ENCODE results near the gene UBE2I.
"Not testable (repeated sequence)": the region's sequence is repeated elsewhere in the genome, so short reads cannot be mapped to it uniquely, and the experiment has no call there.

The UBE2I gene

DNA sequence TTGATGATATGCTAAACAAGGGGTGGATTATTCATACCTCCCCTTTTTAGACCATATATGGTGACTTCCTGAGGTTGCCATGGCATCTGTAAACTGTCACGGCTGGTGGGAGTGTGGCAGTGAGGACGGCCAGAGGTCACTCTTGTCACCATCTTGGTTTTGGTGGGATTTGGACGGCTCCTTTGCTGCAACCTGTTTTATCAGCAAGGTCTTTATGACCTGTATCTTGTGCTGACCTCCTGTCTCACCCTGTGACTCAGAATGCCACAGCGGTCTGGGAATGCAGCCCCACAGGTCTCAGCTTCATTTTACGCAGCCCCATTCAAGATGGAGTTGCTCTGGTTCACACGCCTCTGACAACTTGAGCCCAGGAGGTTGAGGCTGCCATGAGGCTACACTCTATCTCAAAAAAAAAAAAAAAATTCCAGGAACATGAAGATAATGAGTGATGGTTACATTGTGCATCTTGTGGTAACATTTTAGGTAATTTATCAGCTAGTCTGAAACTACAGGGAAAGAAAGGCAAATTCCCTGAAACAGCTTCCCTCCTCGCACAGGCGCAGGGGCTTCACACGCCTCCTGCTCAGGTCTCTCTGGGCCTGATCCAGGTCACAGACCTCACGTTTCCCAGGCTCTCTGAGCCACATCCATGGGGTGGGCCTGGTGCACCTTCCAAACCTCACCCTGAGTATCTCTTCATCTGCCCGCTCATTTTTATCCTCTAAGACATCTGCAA, 15.3 kb upstream of the UBE2I start:
- DNase-seq = no peak

DNA sequence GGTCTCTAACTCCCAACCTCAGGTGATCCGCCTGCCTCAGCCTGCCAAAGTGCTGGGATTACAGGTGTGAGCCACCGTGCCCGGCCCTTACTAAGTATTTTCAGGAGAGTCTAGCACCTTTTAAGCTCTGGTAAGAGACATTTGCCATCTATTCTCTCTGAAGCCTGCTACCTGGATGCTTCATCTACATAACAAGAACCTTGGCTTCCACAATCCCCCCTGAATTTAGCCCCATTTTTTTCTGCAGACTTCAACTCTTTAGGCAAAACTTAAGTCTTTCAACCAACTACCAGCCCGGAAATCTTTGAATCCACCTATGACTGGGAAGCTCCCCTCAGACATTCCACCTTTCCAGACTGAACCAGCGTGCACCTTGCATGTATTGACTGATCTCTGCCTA, 14.0 kb upstream of the UBE2I start:
- DNase-seq = no peak

DNA sequence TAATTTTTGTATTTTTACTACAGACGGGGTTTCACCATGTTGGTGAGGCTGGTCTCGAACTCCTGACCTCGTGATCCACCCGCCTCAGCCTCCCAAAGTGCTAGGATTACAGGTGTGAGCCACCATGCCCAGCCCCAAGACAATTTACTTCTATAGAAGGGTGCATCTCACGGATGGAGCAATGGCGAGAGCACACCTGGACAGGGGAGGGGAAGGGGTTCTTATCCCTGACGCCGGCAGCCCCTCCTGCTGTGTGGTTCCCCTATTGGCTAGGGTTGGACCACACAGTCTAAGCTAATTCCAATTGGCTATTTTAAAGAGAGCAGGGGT, 12.8 kb upstream of the UBE2I start:
- not testable (repeated sequence) for DNase-seq

DNA sequence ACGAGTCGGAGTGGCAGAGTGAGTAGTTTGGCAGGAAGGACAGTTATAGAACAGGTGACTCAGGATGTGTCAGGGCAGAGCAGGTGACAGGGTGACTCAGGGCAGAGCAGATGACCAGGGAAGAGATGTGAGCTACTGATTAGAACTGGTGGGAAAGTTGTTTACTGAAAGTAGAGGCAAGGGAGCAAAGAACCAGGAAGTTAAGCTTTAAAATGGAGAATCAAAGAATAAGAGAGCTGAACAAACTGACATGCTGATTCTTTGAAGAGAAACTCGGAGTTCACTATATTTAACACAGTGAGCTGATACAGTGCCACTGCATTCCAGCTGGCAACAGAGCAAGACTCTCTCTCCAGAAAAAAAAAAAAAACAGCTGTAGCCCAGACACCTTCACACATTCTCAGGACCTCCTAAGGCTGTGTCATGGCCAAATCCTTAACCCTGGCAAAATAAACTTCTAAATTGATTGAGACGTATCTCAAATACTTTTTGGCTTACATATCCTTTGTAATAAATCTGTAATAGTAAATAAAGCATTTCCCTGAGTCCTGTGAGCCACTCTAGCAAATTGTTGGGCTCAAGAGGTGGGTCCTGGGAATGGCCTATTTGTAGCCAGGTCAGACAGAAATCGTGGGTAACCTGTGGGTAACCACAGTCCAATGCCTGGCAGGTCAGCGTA, 12.3 kb upstream of the UBE2I start:
- DNase-seq = peak in 1 of 2 donors; percentile 88

DNA sequence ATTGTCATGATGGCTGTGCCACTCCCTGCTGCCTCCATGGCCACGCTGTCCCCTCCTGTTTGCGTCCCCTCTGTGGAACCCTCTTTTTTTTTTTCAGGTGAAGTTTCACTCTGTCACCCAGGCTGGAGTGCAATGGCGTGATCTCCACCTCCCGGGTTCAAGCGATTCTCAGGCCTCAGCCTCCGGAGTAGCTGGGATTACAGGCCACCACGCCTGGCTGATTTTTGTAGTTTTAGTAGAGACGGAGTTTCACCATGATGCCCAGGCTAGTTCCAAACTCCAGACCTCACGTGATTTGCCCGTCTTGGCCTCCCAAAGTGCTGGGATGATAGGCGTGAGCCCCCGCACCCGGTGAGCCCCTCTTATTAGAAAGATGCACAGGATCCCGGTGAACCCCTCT, 11.0 kb upstream of the UBE2I start:
- DNase-seq = no peak

DNA sequence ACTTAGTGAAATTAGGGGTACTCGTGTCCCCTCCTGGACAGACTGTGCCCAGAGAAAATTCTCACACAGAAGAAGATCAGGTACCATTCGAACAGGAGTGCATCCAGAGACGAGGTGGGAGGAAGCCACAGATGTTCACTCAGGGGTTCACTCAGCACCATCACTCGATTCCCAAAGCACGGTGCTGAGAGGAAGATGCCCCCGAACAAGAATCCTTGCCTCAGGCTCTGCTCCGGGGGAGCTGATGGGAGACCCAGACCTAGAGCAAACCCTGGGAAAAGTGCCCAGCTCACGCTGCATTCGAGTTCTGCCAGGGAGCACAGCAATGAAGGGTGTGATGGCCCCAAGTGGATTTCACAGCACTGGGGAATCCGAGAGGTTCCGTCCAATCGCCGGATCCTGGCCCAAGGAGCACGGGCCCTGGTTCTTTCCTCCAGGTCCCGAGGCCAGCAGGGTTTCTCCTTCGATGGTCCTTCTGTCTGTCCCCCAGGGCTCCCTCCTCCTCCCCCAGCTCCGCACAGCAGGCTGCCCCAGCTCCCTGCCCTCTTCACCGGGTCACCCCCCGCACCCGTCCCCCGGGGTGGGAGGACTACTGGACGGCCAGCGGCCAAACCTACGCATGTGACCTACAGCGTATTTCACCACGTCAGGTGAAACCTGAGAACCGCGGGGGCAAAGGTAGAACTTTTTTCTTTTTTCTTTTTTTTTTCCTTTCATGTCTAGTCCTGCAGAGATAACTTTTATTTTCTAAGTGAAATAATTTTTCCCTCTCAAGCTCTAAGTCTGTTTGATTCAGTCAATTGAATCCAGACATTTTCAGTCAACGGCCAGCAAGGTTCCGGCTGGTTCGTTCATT, 10.2 kb upstream of the UBE2I start:
- no peak for DNase-seq

DNA sequence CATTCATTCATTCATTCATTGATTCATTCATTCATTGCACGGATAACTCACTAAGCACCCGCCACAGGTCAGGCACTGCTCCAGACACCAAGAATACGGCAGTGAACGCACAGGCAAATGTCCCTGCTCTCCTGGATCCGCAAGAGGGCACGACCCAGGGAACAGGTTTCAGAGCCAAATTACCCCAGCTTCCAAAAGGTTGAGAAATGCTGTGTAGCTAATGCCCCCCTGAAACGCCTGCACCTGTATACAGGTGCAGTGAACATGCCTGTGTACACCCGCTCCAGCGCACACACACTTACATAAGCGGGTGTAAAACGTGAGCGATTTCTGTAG, 9.6 kb upstream of the UBE2I start:
- DNase-seq = no peak

DNA sequence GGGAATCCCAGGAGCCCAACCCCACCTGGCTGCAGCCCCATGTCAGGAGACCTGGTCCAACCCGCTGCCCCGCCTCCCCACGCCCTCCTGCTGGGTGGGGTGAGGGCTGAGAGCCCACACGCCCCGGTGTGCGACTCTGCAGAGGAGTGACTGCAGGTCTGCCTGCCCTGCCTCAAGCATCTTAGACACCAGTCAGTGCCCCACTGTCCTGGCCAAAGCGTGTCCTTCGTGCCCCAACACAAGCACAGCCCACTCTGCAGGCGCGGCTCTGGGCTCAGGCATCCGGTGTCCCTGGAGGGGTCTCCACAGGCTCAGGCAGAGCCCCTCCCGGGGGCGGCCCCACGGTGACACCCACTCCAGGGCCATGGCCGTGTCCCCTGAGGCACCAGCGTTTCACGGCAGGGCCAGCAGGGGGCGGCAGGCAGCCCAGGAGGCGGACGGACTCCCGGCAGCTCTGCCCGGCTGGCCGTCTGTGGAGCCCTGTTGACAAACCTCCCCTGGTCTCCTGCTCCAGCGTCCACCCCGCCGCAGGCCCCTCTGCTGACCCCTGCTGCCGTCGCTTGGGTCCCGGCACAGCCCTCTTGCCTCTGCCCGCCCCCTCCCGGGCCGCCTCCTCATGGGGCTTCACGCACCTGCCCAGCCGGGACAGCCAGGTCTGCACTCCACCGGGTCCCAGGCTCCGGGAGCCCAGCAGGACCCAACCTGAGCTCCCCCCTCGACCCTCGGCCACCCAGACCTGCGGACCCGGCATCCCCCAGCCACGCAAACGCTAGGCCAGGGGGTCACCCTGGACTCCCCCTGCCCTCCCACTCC, 8.6 kb upstream of the UBE2I start:
- DNase-seq = peak; percentile 21 to 41

DNA sequence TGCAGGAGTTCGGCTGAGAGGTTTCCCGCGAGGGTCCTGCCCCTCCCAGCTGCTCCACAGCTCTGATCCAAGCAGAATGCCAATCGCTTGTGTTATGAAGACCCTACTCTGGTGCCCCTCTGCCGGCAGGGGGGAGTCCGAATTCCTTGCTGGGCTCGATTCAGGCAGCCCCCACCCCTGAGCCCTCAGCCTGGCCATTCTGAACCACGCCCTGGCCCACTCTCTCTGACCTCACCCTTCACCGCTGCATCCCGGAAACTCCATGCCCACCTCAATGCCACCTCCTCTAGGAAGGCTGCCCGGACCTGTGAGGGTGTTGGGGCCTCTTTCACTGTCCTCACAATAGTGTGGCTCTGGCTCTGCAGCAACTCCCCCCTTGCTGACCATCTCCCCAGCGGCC, 7.9 kb upstream of the UBE2I start:
- no peak for DNase-seq

DNA sequence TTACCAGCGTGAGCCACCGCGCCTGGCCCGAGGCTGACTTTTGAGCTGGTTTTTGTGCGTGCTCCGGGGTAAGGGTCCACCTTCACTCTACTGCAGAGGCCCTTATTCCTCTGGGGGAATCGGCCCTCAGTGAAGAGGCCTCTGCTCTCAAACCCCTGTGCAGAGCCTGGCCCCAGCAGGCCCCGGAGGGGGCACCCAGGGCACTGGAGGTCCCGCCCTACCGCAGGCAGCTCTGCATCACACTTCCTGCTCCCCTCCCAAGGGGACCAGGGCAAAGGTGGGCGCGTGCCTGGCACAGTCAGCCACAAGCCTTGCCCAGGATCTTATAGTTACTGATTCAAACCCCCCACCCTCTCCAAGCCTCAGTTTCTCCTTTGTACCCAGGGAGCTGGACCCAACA, 3.6 kb upstream of the UBE2I start:
- no peak for DNase-seq

DNA sequence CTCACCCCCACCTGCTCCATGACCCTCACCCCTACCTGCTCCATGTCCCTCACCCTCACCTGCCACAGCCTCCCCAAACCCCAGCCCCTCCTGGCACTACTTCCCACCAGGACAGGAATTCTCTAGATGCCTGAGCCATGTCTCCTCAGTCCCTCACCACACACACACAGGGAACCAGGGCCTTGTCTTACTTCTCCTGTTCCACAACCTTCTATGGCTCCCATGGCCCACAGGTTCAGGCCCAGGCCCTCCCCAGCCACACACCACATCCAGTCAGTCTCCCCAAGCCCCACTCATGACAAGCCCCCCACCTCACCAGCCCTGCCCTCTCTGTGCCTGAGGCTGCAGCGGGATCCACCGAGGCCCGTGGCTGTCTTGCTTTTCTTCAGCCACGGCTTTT, 3.1 kb upstream of the UBE2I start:
- no peak for DNase-seq

DNA sequence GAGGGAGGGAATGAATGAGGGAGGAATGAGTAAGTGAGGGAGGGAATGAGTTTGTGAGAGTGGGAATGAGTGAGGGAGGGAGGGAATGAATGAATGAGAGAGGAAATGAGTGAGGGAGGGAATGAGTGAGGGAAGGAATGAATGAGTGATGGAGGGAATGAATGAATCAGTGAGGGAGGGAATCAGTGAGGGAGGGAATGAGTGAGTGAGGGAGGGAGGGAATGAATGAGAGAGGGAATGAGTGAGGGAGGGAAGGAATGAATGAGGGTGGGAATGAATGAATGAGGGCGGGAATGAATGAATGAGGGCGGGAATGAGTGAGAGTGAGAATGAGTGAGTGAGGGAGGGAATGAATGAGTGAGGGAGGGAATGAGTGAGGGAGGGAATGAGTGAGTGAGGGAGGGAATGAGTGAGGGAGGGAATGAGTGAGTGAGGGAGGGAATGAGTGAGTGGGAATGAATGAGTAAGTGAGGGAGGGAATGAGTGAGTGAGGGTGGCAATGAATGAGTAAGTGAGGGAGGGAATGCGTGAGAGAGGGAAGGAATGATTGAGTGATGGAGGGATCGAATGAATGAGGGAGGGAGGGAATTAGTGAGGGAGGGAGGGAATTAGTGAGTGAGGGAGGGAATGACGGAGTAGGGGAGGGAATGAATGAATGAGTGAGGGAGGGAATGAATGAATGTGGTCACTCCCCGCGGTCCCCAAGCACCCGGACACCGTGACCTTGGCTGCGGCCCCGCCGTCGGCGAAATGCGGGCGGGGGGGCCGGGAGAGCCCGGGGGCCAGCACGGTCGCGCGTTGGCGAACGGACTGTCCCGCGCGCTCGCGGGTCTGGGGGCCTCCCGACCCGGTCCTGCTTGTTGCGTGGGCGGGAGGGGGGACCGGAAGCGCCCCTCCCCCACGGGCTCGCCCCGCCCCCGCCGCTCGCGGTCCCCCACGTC, 1.1 kb upstream of the UBE2I start:
- no peak for DNase-seq

DNA sequence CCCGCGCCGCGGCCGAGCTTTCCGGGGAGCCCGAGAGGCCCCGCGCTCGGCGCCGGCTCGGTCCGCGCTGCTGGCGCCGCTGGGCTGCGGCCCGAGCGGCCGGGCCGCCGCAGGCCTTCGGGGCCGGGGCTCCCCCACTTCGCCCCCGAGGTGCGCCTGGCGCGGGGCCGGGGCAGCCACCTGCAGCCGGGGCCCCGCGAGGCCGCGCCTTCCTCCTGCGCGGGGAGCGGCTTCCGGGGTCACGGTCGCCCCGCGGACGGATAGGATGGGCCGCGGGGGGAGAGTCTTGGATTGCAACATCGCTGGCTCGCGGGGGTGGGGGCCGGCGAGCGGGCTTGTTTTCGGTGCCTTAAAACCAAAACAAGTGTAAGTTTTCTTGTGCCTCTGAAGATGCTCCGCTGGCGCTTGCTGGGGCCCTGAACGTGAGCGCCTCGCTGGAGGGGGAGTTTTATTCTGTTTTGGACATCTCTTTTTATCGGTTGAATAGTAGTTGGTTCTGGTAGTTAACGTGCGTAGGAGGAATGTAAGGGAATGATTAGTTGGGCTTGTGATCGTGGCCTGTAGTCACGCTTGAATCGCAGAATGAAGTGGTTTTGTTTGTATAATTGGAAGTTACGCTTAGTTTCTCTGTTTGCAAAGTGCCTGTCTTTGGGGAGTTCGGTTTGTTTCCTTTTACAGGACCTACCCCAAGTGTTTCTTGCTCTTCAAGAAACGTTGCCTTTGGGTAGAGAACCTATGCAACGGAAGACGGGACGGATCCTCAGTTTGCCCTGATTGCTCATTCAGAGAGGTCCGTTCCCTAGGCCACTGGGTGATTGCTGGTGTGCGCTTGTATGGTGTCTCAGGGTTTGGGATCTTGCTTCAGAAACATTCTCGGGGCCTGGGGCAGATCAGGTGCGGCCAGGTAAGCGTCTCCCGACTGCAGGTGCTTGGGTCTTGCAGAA, 724 bp downstream of the UBE2I start:
- no peak for DNase-seq

DNA sequence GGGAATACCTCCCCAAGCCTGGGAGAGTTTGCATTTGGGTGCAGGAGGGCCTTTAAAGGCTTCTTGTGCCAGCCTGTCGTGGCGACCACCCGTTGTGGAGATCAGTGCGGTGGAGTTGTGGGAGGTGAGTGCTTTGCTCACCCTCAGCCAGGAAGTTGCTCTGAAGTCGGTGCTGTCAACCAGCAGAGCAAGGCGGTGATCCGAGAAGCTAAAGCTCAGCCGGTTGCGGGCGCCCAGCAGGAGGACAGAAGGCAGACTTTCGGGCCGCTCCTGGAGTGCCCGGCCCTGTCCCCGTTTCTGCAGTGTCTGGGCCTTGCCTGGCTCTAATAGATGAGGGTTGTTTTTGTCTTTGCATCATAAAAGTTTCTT, 1.4 kb downstream of the UBE2I start:
- DNase-seq = no peak

DNA sequence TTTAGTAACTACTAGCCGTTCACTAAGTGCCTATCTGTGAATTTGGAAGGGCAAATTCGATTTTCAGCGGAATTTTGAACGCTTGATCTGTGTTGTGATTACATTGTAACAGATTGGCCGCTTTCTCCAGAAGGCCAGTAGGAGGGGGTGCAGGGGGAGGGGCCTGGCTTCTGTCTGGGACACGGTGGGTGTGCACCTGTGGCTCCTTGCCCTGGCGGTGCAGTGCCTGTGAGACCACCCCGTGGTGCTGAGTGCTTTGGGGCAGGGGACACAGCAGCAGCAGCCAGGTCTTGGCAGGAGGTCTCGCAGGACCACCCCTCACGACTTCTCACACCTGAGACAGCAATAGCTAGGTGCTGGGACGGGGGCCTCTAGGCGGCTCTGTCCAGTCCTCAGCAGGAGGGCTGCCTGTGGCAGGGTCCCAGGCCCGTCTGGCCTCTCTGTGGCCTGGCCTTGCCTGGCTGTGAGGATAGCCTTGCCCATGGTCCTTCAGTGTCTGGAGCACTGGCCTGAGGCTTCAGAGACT, 1.8 kb downstream of the UBE2I start:
- DNase-seq = no peak

DNA sequence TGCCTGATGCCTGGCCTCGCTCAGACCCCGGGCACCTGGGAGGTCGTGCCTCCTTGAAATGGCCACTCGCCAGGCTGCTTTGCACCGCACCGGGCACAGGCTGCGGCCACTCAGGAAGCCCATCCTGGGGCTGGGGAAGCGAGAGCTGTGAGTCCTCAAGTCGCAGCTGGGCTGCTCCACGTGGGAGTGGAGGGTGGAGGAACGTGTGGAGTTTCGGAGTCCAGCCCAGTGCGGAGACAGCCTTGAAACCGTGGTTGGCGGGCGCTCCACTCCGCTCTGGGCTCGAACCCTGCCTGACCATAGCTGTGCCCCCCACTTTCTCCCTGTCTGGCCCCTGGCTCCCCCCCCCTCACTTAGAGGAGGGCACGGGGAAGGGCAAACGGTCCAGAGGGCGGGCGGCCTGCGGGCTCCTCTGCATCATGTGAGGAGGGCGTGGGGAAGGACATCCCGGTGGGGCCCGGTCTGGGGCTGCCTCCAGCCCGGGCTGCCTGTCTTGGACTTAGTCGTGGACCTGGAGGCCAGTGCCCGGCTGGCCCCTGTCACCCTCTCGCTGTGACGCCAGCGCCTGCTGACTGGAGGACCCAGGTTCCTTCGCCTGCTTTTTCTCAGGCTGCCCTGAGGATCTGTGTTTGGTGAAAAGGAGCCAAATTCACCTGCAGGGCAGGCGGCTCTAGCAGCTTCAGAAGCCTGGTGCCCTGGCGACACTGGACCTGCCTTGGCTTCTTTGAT, 2.5 kb downstream of the UBE2I start:
- no peak for DNase-seq

DNA sequence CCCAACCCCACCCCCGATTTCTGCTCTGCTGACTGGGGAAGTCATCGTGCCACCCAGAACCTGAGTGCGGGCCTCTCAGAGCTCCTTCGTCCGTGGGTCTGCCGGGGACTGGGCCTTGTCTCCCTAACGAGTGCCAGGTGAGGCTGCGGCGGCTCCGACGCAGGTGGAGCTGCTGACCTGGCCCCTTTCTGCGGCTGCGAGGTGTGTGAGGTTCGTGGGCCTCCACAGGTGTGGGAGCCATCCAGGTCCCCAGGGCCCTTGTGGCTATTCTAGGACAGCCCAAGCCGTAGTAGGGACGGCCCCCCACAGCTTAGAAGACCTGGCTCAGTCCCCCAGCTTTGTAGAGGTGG, 3.0 kb downstream of the UBE2I start:
- DNase-seq = no peak

DNA sequence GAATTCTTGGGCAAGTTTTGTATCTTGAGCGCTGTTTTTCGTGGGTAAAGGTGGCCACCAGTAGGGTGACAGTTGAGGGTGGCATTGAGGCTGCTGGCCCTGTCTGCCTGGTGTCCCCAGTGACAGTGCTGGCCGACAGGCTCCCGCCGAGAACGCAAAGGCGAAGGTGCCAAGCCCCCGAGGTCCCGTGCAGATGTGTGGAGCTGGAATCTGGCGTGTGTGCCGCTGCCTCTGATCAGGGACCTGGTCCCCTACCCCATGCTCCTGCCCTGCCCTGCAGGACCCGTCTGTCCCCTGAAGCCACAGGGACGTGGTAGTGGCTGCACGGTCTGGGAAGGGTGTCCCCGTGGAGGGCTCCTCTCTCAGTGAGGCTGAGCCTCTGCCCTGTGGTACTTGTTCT, 3.5 kb downstream of the UBE2I start:
- no peak for DNase-seq

DNA sequence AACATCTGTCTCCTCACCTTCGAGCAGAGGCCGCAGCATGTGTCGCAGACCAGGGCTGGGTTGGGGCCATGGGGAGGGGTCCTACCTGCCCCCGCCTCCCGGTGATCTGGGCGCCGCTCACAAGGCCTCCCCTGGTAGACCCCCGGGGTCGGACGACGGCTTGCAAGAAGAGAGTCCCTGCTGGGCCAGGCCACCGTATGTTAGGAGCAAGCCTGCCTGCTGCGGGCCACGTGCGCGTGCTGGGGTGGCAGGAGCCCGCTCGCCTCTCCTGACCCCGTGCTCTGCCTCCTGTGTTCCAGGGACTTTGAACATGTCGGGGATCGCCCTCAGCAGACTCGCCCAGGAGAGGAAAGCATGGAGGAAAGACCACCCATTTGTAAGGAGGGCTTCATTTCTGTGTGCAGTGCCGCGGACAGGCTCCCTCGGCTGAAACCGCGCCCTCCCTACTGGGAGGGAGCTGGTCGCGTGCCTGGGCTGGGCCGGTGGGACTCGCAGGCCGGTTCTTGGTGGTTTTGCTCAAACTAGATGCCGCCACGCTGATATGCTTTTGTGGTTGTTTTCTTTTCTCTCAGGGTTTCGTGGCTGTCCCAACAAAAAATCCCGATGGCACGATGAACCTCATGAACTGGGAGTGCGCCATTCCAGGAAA, 4.4 kb downstream of the UBE2I start:
- no peak for DNase-seq
